ENCODE measurements around the gene NDUFB3. TPM values are rescaled to one million over a fixed set of nuclear protein-coding genes. Genes with fewer than 3 reads are reported as not detected.

The NDUFB3 gene
- total and polyA plus RNA-seq, 2 donors (not counting 3 experiments of a cell fraction or from before 2014, with no cell fraction given), result 65.6 to 96.7 TPM

- peaks cover 62% of the 10 kb centered on the region for H3K79me2 ChIP-seq (ENCODE audit: control insufficient read depth, insufficient read depth, low read length)
Observed at GRCh38 chr2:201049455-201049854, 22.3 kb upstream of the NDUFB3 start.

More at GRCh38 chr2:201049455-201049854, 22.3 kb upstream of the NDUFB3 start:
- H4K20me1 ChIP-seq (replicated peaks; ENCODE audit: control insufficient read depth, extremely low read depth, insufficient read depth, low read length), result peaks cover 2% of the 10 kb centered on the region
- H3K27ac ChIP-seq (ENCODE audit: insufficient read depth, low read depth, low read length), result no peak overlapping the region
- no peaks in the 10 kb centered on the region for H3K36me3 ChIP-seq (ENCODE audit: control insufficient read depth in 2 of 2, extremely low read depth in 1 of 2, insufficient read depth in 2 of 2, low read length in 2 of 2)
- H3K27me3 ChIP-seq (ENCODE audit: control insufficient read depth in 2 of 2, insufficient read depth in 2 of 2, low read length in 2 of 2), result no peaks in the 10 kb centered on the region
- intact Hi-C loops (cut with micrococcal nuclease), result no loop called here
- FAIRE-seq (no peak), DNase-seq (ENCODE audit: low read depth, low spot score) (no peak)
- dilution Hi-C loops (cut with MboI; ENCODE audit: extremely low pct_ligation_motif_present, low sequenced_read_pairs), result no loop called here
- H3K9ac ChIP-seq (replicated peaks; ENCODE audit: extremely low read depth, insufficient read depth, low read length), result no peak overlapping the region
- no peaks in the 10 kb centered on the region for H3K9me1 ChIP-seq (replicated peaks; ENCODE audit: control insufficient read depth, extremely low read depth, insufficient read depth, low read length)
- peaks cover 5% of the 10 kb centered on the region for H3K4me1 ChIP-seq (ENCODE audit: control insufficient read depth, extremely low read depth, insufficient read depth, low read length)
- no peaks in the 10 kb centered on the region for H3K9me3 ChIP-seq (replicated peaks; ENCODE audit: control insufficient read depth, insufficient read depth, low read length)
- no peak for TF ChIP-seq MAX (IDR thresholded peaks at IDR 0.05; ENCODE audit: insufficient read depth, insufficient read length)
- TF ChIP-seq JUN (IDR thresholded peaks at IDR 0.05; ENCODE audit: borderline replicate concordance, insufficient read depth, insufficient read length, low read depth), result no peak
- TF ChIP-seq GATA2 (IDR thresholded peaks at IDR 0.05; ENCODE audit: insufficient read depth, insufficient read length, low read depth, low read length), result no peak
- TF ChIP-seq CTCF (IDR thresholded peaks at IDR 0.05; ENCODE audit: extremely low read depth in 1 of 2, insufficient read depth in 1 of 2, low read depth in 1 of 2, low read length in 2 of 2), result no peak
- no peak for TF ChIP-seq MYC (IDR thresholded peaks at IDR 0.05; ENCODE audit: low read depth, low read length)
- H3K4me2 ChIP-seq (ENCODE audit: insufficient read depth, low read length), result no peak overlapping the region
- H3K4me3 ChIP-seq (replicated peaks in 1 of 3; ENCODE audit: insufficient read depth in 1 of 3, low read depth in 1 of 3, low read length in 3 of 3), result no peak overlapping the region
- CTCF ChIA-PET, result no interaction called here
- POLR2A ChIA-PET, result no interaction called here
- BruUV-seq (replicated peaks), result no TSS peak
- no peak overlapping the region for H2AFZ ChIP-seq (ENCODE audit: low read depth, low read length)
